Stimulated activated CD8-positive, alpha-beta memory T cell treated with anti-CD3 and anti-CD28 coated beads, Interleukin-4, amount 100 ng/mL, for 24 hours (primary cell): Measurements from ENCODE around the gene ADCY6.
A peak's percentile ranks its signal among the peaks of the same experiment; 100 is the strongest.

Experiments used
- DNase-seq: peaks from one replicate; pipeline ENCODE4 v3.0.0-alpha.2; 2020; ENCODE audit warnings: low read depth

The ADCY6 gene

GRCh38 chr12:48815126-48816110, 26.5 kb upstream of the ADCY6 start:
- no peak for DNase-seq

GRCh38 chr12:48814262-48815125, 25.6 kb upstream of the ADCY6 start:
- peak; percentile 68 for DNase-seq

GRCh38 chr12:48813465-48814261, 24.8 kb upstream of the ADCY6 start:
- DNase-seq: no peak

GRCh38 chr12:48812389-48812788, 23.5 kb upstream of the ADCY6 start:
- no peak for DNase-seq

GRCh38 chr12:48811437-48812090, 22.7 kb upstream of the ADCY6 start:
- no peak for DNase-seq

- DNase-seq: no peak
Observed at GRCh38 chr12:48810903-48811431, 22.1 kb upstream of the ADCY6 start.

- no peak for DNase-seq
Observed at GRCh38 chr12:48807981-48808380, 19.1 kb upstream of the ADCY6 start.

GRCh38 chr12:48803675-48804074, 14.8 kb upstream of the ADCY6 start:
- no peak for DNase-seq

- no peak for DNase-seq
Observed at GRCh38 chr12:48800971-48801370, 12.1 kb upstream of the ADCY6 start.

GRCh38 chr12:48800457-48800856, 11.6 kb upstream of the ADCY6 start:
- no peak for DNase-seq

- no peak for DNase-seq
Observed at GRCh38 chr12:48796976-48797375, 8.1 kb upstream of the ADCY6 start.

GRCh38 chr12:48795550-48796455, 6.9 kb upstream of the ADCY6 start:
- DNase-seq: no peak

- DNase-seq: no peak
Observed at GRCh38 chr12:48794870-48795269, 6.0 kb upstream of the ADCY6 start.

- DNase-seq: no peak
Observed at GRCh38 chr12:48793696-48794095, 4.8 kb upstream of the ADCY6 start.

GRCh38 chr12:48789858-48790326, 1.0 kb upstream of the ADCY6 start:
- no peak for DNase-seq

GRCh38 chr12:48788524-48788853, 400 bp downstream of the ADCY6 start:
- DNase-seq: no peak

GRCh38 chr12:48787791-48788523, 932 bp downstream of the ADCY6 start:
- DNase-seq: no peak

- no peak for DNase-seq
Observed at GRCh38 chr12:48786591-48787544, 2.0 kb downstream of the ADCY6 start.
